K562 (cell line): Measurements from ENCODE around the gene PLPP7. TPM values are rescaled to one million over a fixed set of nuclear protein-coding genes. Genes with fewer than 3 reads are reported as not detected.

Experiments used
- ATAC-seq: fragments of 200-7000 bp; cut with Tn5 transposase; 3 replicates; pipeline ENCODE4 v1.9.1; 2020; ENCODE audit warnings: moderate library complexity
- BruUV-seq: library from RNA; stranded (reverse); fragments of 400-500 nt; replicated peaks from 2 replicates; lab custom pipeline; 2021; lab: Mats Ljungman, UMichigan
- CTCF ChIA-PET: fragments of 300-600 bp; formaldehyde crosslinking; extraction: SDS; loops from one replicate; lab custom pipeline; 2021; ENCODE audit warnings: low intra/inter-chr PET ratio; lab: Yijun Ruan, JAX
- POLR2A ChIA-PET: fragments of 300-600, 350-650 bp; sonication (Branson Sonifier 250); formaldehyde crosslinking; extraction: SDS; loops from one replicate; lab custom pipeline; 2021; ENCODE audit warnings: antibody characterized with exemption, inconsistent platforms; lab: Yijun Ruan, JAX
- DNase-seq, 4 experiments: peaks; one replicate each; pipeline versions ENCODE4 v3.0.0 to v3.0.0-alpha.2; 2011 to 2018; ENCODE audit warnings: low spot score in 3 of 4, mixed read lengths in 3 of 4; ENCODE audit errors: extremely low read depth in 1 of 4
- FAIRE-seq: peaks from 2 replicates; lab custom pipeline; 2011; peaks lifted over from hg19 to GRCh38; lab: Jason Lieb, UNC
- H2AFZ ChIP-seq: 2 replicates; pipeline ENCODE4 v1.6.0; 2011; ENCODE audit warnings: low read depth, low read length, control low read depth, inconsistent platforms
- H3K27ac ChIP-seq: fragments of 200-600 bp; 3 replicates; pipeline ENCODE4 v1.8.0; 2011; ENCODE audit warnings: low read depth, mild to moderate bottlenecking, control low read depth, inconsistent platforms, low read length, moderate library complexity, mixed read lengths; ENCODE audit errors: extremely low read depth
- H3K27me3 ChIP-seq, 2 experiments: fragments of 300-600 bp in 1 of 2; 2 replicates in 1 of 2; 3 replicates in 1 of 2; pipeline versions ENCODE4 v1.6.0 to v1.8.0; 2011; ENCODE audit warnings: inconsistent platforms in 2 of 2, low read length in 2 of 2, mild to moderate bottlenecking in 1 of 2, mixed read lengths in 1 of 2, moderate library complexity in 1 of 2; ENCODE audit not compliant: control insufficient read depth in 2 of 2, insufficient read depth in 2 of 2
- H3K36me3 ChIP-seq: fragments of 300-600 bp; 3 replicates; pipeline ENCODE4 v1.8.0; 2011; ENCODE audit warnings: mild to moderate bottlenecking, low read length, inconsistent platforms; ENCODE audit not compliant: control insufficient read depth, insufficient read depth
- H3K4me1 ChIP-seq, 2 experiments: fragments of 200-600 bp in 1 of 2; replicated peaks in 1 of 2; 2 replicates in 1 of 2; 3 replicates in 1 of 2; pipeline versions ENCODE4 v1.5.1 to v1.8.0; 2011; ENCODE audit warnings: inconsistent platforms in 2 of 2, low read length in 2 of 2, mild to moderate bottlenecking in 1 of 2, mixed read lengths in 1 of 2, moderate library complexity in 1 of 2; ENCODE audit not compliant: control insufficient read depth in 2 of 2, insufficient read depth in 2 of 2
- H3K4me2 ChIP-seq: 2 replicates; pipeline ENCODE4 v1.6.1; 2011; ENCODE audit warnings: low read length, control low read depth, inconsistent platforms, mixed read lengths; ENCODE audit not compliant: insufficient read depth
- H3K4me3 ChIP-seq: fragments of 200-600 bp; sonication (generic), shearing (Covaris generic); 2 replicates; pipeline ENCODE4 v1.5.1; 2016; ENCODE audit warnings: control low read depth, inconsistent platforms
- H3K79me2 ChIP-seq: fragments of 200-600 bp; 3 replicates; pipeline ENCODE4 v1.8.0; 2011; ENCODE audit warnings: low read length, inconsistent platforms; ENCODE audit not compliant: control insufficient read depth, insufficient read depth
- H3K9ac ChIP-seq, 2 experiments: 2 replicates each; pipeline versions ENCODE4 v1.6.0 to v1.6.1; 2011; ENCODE audit warnings: low read depth in 2 of 2, low read length in 2 of 2, control low read depth in 1 of 2, inconsistent platforms in 1 of 2, mild to moderate bottlenecking in 1 of 2, mixed read lengths in 1 of 2; ENCODE audit not compliant: insufficient read depth in 1 of 2
- H3K9me1 ChIP-seq: one replicate; pipeline ENCODE4 v1.6.0; 2011; ENCODE audit warnings: inconsistent platforms, mild to moderate bottlenecking, low read length, moderate library complexity; ENCODE audit not compliant: control insufficient read depth, insufficient read depth
- H3K9me3 ChIP-seq: replicated peaks from 2 replicates; pipeline ENCODE4 v1.5.1; 2011; ENCODE audit warnings: low read depth, low read length, inconsistent platforms; ENCODE audit not compliant: control insufficient read depth, insufficient read depth
- H4K20me1 ChIP-seq: replicated peaks from 2 replicates; pipeline ENCODE4 v1.6.1; 2011; ENCODE audit warnings: low read length, inconsistent platforms, mixed read lengths; ENCODE audit not compliant: control insufficient read depth, insufficient read depth
- CGGBP1 ChIP-seq: fragments of 250-450 bp; sonication (Bioruptor Pico); IDR thresholded peaks from 2 replicates; pipeline ENCODE4 v1.9.0; 2021; ENCODE audit warnings: mild to moderate bottlenecking
- COPS2 ChIP-seq: fragments of 450-650 bp; conservative IDR thresholded peaks from 2 replicates; pipeline ENCODE4 v1.6.1; 2016; ENCODE audit warnings: mild to moderate bottlenecking, moderate library complexity
- EWSR1 ChIP-seq: fragments of 450-650 bp; IDR thresholded peaks from 2 replicates; pipeline ENCODE4 v1.6.1; 2018; ENCODE audit warnings: borderline replicate concordance, mild to moderate bottlenecking, low read depth, moderate library complexity; ENCODE audit not compliant: partially characterized antibody
- HMGXB4 ChIP-seq: sonication (generic); formaldehyde crosslinking; IDR thresholded peaks from 2 replicates; pipeline ENCODE4 v1.8.1; 2023; ENCODE audit warnings: mild to moderate bottlenecking, missing genetic modification reagents
- MXI1 ChIP-seq: IDR thresholded peaks from 2 replicates; pipeline ENCODE4 v1.6.1; 2011; ENCODE audit warnings: low read depth, mild to moderate bottlenecking, improper control_type of control experiment, low read length
- RAD51 ChIP-seq: fragments of 450-650 bp; IDR thresholded peaks from 2 replicates; pipeline ENCODE4 v1.7.1; 2016; ENCODE audit warnings: low read depth, mild to moderate bottlenecking, borderline replicate concordance
- RBM34 ChIP-seq: fragments of 200-400 bp; formaldehyde crosslinking; IDR thresholded peaks from 2 replicates; pipeline ENCODE4 v1.6.1; 2018; ENCODE audit warnings: low read length, borderline replicate concordance; ENCODE audit not compliant: insufficient read depth
- SUPT5H ChIP-seq: fragments of 450-650 bp; IDR thresholded peaks from 2 replicates; pipeline ENCODE4 v1.6.1; 2016
- ZBTB8A ChIP-seq: fragments of 450-650 bp; IDR thresholded peaks from 2 replicates; pipeline ENCODE4 v1.6.1; 2018; ENCODE audit warnings: mild to moderate bottlenecking, moderate library complexity; ENCODE audit not compliant: partially characterized antibody
- ZNF197 ChIP-seq: fragments of 200-800 bp; sonication (Bioruptor generic); IDR thresholded peaks from 2 replicates; pipeline ENCODE4 v1.6.1; 2016; ENCODE audit warnings: low read depth, missing genetic modification characterization, missing compliant biosample characterization
- ZNF384 ChIP-seq: IDR thresholded peaks from 2 replicates; pipeline ENCODE4 v1.6.1; 2012; ENCODE audit warnings: low read depth, low read length, improper control_type of control experiment
- ZNF830 ChIP-seq: fragments of 250-450 bp; sonication (Bioruptor Pico); IDR thresholded peaks from 2 replicates; pipeline ENCODE4 v1.5.0; 2021; ENCODE audit warnings: mild to moderate bottlenecking
- WGBS: fragments of 100-300 bp; shearing (Covaris generic); methylation state at CpG from one replicate; pipeline ENCODE4 v1.1.6; 2016; ENCODE audit warnings: low coverage, mixed read lengths; ENCODE audit not compliant: insufficient coverage; ENCODE audit errors: missing lambda C conversion rate; 5-methylcytosine and 5-hydroxymethylcytosine counted together
- in situ Hi-C: fragments of 300-500 bp; cut with MboI; formaldehyde crosslinking; loops from 4 replicates; pipeline ENCODE4 v1.15.0; 2018; ENCODE audit warnings: inconsistent platforms, mixed read lengths
- intact Hi-C: fragments of 100-400 bp; cut with micrococcal nuclease; formaldehyde crosslinking; loops from 2 replicates; pipeline ENCODE4 v1.14.2; 2022
- polyA plus RNA-seq, 8 experiments: library from polyadenylated mRNA; depleted of rRNA in 4 of 8; stranded (reverse) in 5 of 8; unstranded in 3 of 8; fragments of >200 nt; fragmentation: Nextera tagmentation in 2 of 8; fragmentation: Illumina TruSeq in 1 of 8; extraction: Ambion mirVana in 2 of 8; extraction: Trizol in 1 of 8; gene quantifications; 2 replicates each; pipeline versions ENCODE4 v1.2.1 to v1.2.3, GENCODE V29; 2011 to 2014; ENCODE audit warnings: inconsistent platforms in 1 of 8, missing spikeins in 1 of 8
- total RNA-seq, 7 experiments: library from RNA; depleted of rRNA in 6 of 7; stranded (reverse); fragments of >200 nt in 6 of 7; fragmentation: Illumina TruSeq in 2 of 7; extraction: Trizol in 2 of 7; gene quantifications; 2 replicates each; pipeline versions ENCODE4 v1.2.1 to v1.2.3, GENCODE V29; 2011 to 2021; ENCODE audit warnings: low replicate concordance in 1 of 7

PLPP7 gene
- total and polyA plus RNA-seq, 9 of the 15 experiments (the other 6 are each of a cell fraction or from before 2014, with no cell fraction given): 0.09 to 0.93 (median 0.18) TPM; not detected in 4

- TF ChIP-seq RBM34 (no peak), SUPT5H (no peak), COPS2 (no peak), MXI1 (no peak), CGGBP1 (no peak), RAD51 (no peak), ZBTB8A (no peak), ZNF830 (CRISPR knock-in tag) (no peak), ZNF197 (CRISPR knock-in tag) (no peak)
Observed at GRCh38 chr9:131260751-131261452, 28.6 kb upstream of the PLPP7 start (continued).

- Histone ChIP-seq H4K20me1 (peaks cover 27% of the 10 kb centered on the region), H3K27me3 (peaks cover 0 to 9% of the 10 kb centered on the region in 2 experiments; a peak in 2 of 5 replicates), H3K9me3 (no peaks in the 10 kb centered on the region), H3K4me3 (no peak overlapping the region), H3K4me2 (no peak overlapping the region), H3K36me3 (peaks cover 90% of the 10 kb centered on the region), H2AFZ (no peak overlapping the region), H3K79me2 (peaks cover 43% of the 10 kb centered on the region), H3K9me1 (peaks cover 19% of the 10 kb centered on the region), H3K4me1 (peaks cover 0 to 49% of the 10 kb centered on the region in 2 experiments; a peak in 3 of 5 replicates), H3K9ac (no peak overlapping the region), H3K27ac (no peak overlapping the region)
- DNase-seq (peak in 1 of 4 experiments; percentile 9), FAIRE-seq (peak; percentile 56), ATAC-seq (no peak)
- ChIA-PET POLR2A (interaction anchor here (0.6 to 17.3 kb wide), 5 partner anchors 8 to 82 kb away, joined by 3 to 338 read pairs (median 88); partner anchors contain the start of gene FAM78A), CTCF (no interaction called here)
- 64% methylated on average over 13 of the region's 13 CpGs for WGBS
- no TSS peak for BruUV-seq
- in situ Hi-C loops: no loop called here
- TF ChIP-seq ZNF384: peak; percentile 54; the same call in 1 of the 2 replicates
- 0 out of 2 replicates have a peak, but pooled peaks have one; percentile 53 for TF ChIP-seq HMGXB4
- TF ChIP-seq EWSR1: no peak
- intact Hi-C loops: no loop called here
Observed at GRCh38 chr9:131262327-131263032, 27.0 kb upstream of the PLPP7 start.
